HG03159 (cell line): ENCODE data around the gene BNC2.

ENCODE experiments used
- ATAC-seq: cut with Tn5 transposase; IDR thresholded peaks from one replicate; pipeline ENCODE4 v1.9.1; 2021; ENCODE audit warnings: mild to moderate bottlenecking, moderate library complexity; ENCODE audit not compliant: unreplicated experiment

BNC2 gene

DNA sequence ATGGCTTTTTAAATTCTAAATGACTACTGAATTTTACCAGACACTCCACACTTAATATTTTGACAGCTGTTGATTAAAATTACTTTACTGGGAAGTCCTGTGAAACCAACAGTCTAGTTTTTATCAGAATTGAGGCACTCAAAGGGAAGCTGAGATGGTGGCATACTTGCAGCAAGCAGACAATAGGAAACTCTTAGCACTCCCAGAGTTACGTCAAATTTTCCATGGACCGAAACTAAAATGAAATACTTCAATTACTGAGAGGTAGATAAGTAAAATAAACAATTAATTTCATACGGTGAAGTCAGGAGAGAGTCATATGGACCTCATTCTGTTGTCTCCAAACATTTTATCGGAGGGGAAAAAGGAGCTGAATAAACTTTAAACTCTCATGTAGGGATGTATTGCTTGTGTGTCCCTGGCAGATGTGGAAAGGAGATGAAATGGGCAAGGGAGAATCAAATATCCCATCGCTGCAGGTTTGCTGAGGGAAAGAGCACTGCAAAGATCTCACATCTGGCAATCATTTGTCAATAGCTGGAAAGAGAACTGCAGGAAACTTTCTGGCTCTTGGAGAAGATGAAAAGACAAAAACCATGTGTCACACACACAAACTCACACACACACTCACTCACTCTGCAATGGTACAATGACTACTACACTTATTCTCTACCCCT, 189.4 kb downstream of the BNC2 start:
- ATAC-seq, result no peak

DNA sequence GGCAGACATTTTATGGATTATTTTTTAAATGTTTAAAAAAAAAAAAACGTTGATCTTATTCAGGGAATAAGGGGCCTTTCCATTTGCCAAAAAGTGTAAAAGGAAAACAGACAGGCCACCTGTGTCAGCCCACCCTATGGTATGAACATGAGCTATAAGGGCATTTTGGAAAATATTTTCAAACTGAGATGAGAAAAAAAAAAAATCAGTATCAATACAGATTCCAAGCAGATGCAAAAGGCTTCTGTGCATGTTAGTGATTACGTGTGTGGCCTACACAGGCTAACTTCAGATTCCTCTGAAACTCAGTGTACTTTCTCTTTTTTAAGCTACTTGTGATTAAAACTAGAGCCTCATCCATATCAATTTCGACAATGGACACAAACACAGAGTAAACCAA, 189.9 kb downstream of the BNC2 start:
- no peak for ATAC-seq

DNA sequence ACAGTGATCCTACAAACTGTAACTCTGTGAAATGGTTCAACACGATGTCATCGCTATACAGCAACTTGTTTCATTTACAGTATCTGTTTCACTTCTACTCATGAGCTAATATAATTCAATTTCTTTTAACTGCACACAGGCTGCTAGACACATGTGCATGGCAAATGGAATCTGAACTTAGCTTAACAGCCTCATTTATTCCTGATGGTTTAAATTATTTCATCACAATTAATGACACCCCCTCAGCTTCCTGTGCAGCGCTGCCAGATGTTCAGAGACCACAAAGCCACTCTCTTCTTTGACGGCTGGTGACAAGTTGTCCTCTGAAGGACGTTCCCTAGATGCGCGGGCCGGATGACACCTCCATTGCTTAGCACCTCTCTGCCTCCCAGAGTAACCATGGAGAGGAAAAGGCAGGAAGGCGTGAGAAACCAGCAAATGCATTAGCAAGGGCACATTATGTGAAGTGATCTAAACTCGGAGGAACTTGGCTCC, 191.1 kb downstream of the BNC2 start:
- ATAC-seq, result no peak

DNA sequence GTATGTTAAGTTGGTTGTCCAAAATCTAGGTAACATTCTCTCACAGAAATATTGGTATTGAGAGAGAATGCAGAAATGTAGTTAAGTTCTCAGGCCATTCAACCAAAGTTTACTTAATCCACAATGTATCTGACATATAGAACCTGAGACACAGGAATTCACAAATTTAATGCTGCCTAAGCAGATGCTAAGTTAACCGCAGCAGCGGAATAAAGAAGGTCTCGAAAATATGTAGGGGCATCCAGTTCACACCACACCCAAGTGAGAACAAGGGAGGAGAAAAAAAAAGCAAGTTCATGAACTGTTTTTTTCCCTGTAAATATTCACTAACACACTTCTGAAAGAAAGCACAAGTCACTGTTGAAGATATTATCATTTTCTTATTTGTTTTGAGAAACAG, 194.0 kb downstream of the BNC2 start:
- ATAC-seq, result no peak

DNA sequence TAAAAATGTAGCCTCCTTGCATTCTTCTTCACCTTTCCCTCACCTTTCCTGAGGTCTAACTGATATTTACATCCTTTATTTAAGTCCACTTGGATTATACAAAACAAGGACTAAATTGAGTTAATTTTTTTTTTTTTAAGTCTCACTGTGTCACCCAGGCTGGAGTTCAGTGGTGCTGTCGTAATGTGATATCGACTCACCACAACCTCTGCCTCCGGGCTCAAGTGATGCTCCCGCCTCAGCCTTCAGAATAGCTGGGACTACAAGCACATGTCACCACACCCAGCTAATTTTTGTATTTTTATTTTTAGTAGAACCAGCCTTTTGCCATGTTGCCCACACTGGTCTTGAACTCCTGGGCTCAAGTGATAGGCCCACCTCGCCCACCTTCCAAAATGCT, 195.3 kb downstream of the BNC2 start:
- no peak for ATAC-seq

DNA sequence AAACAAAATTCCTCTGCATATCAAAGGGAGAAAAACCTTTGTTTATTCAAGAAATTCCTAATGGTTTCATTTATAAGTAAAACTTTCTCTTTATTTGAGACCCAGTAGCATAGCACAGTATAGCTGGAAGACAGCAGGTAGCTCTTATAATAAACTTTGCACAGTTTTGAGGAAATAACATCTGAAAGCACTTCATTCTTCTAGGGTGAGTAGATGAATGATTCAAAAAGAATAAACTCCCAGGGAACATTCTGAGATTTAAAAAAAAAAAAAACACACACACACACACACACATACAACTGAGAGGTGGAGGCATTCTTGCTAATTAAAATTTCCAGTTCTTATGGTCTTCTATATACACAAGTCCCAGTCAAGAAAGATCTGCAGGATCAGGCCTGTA, 197.3 kb downstream of the BNC2 start:
- ATAC-seq, result no peak

DNA sequence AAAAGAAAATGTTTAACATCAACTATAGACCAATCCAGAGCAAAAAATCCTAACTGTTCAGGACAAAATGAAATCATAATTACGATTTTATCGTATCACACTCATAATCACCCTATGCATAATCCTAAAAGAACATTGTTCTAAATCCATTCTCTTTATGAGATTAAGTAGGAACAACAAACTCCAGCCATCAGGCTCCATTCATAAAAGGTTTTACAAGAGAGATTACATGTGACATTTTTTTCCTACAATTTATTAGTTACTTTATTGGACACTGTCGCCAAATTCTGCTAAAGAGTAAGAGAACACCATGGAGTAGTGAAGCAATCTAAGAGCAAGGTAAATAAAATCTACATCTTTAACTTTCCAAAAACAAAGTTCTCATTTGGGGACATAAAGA, 198.0 kb downstream of the BNC2 start:
- no peak for ATAC-seq

DNA sequence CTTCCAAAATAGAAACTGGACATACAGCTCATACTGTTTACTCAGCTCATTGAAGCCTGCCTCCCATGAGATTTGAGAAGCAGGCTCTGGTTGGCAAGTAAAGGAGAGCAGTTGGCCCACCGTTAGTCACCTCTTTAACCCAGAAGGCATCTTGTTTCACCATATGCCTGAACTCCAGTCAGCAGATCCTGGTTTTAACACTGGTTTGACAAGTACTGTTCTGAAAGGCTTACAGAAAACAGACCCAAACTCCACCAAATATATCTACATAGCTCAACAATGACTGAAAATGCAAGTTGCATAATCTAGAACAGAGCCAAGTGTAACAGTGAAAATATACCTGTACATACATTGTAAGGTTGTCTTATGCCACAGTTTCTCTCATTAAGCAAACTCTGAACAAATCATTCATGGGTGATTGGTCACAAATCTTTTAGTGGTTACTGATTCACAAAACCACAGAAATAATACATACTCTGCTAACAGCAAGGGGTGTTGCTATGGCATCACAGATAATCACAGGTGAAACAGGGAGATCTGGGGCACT, 198.8 kb downstream of the BNC2 start:
- ATAC-seq, result no peak

DNA sequence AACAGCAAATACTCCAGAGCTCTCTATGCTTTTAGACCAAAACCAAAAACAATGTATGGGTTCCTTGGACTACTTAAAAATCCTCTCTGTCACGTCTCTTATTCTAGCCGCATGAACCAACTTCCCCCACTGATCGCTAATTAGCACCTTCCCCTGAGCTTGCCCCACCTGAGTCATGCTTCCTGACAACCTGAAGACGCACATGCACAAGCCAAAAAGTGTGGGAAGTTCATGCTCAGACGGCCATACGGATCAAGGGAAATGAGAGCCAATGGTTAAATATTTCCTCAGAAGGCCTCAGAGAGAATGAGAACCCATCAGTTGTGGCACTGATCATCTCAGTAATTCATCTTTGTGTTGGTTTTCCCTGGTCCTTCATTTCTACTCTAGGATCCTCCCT, 199.7 kb downstream of the BNC2 start:
- no peak for ATAC-seq

DNA sequence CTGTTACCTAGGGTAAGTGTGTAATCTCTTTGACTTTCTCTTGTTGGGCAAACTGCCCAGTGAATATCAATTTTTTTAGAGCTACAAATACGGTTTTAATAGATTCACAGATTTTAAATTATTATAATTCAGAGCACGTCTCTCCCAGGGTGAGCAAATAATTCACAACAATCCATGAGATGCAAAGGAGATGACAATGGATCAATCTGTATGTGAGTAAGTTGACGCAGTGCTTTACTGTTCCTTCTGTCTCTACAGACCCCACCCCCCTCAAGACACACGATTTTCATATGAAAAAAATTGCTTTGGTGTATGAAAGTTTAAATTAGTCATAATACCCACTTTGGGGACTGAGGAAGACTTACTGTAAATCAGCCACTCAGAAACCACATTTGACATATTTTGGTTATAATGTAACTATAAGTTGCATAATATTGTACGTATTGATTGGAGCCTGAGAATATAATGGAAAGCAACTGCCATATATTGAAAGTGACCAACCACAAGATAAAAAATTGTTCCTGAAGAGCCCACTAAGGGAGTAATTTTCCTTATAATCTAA, 201.7 kb downstream of the BNC2 start:
- ATAC-seq, result no peak

DNA sequence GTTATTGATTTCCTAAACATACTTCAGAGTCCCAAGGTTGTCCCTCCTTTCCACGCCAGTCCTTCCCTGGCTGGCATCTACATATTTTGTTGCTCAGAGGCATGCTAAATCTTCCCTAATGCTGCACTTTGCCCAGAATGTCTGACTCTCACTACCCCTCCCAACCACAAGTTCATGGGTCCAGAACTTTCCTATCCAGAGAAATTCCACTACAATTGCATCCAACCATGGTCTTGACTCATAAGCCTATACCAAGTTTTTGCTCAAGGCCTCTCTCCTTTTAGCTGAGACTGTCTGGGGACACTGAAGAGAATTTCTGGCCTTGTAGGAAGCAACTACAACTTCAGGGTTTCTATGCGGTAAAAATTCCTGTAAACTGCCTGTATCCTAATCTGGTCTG, 206.3 kb downstream of the BNC2 start:
- no peak for ATAC-seq

DNA sequence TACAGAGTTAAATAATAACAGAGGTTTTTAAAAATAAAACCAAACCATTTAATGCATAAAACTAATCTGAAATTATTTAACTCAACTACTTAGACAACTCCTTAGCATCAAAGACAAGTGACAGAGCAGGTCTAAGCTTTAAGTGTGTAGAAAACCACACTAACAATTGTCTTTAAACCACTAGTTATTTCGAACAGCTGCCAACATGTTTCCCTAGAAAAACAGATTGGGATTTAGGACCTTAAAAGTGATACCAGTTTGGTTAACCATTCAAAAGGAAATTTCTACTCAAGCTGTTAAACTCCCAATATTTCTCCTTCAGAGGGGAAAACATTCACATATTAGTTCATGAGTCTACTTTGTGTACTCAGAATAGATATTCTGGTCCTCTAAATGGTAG, 208.7 kb downstream of the BNC2 start:
- ATAC-seq, result no peak

DNA sequence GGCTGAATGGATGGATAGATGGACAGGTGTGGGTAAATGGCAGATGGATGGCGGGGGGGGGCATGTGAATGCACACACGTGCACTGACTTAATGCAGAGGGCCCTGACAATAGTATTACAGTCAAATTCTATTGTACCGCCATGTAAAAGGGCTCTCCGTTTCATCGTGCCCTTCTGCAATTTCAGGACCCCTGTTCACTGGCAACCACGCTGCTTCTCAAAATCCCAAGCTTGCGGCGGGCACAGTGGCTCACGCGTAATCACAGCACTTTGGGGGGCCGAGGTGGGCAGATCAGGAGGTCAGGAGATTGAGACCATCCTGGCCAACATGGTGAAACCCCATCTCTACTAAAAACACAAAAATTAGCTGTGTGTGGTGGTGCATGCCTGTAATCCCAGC, 211.4 kb downstream of the BNC2 start:
- ATAC-seq, result no peak

DNA sequence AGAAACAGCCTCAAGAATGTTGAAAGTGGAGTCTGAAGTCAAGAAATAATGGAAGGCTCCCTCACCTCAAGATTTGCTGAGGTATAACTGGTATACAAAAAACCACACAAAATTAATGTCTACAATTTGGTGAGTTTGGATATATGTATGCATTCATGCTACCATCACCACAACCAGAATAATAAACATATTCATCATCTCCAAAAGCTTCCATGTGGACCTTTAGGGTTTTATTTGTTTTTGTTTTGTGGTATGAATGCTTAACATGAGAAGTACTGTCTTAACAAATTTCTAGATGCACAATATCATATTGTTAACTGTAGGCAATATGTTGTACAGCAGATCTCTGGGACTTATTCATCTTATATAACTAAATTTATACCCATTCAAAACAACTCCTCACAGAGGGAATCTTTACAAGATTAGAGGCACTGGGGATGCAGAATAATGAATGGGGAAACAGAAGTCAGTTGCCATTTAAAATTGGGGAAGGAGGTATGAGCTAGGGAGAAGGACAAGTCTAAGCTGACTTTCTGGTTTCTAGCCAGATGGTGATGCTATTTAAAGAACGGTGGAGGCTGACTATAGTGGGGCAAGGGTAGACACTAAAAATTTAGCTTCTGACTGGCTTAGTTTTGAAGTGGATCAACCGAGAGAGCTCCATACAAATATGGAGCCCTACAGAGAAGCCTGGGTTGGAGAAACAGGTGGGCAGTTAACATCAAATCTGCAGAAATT, 213.9 kb downstream of the BNC2 start:
- no peak for ATAC-seq

DNA sequence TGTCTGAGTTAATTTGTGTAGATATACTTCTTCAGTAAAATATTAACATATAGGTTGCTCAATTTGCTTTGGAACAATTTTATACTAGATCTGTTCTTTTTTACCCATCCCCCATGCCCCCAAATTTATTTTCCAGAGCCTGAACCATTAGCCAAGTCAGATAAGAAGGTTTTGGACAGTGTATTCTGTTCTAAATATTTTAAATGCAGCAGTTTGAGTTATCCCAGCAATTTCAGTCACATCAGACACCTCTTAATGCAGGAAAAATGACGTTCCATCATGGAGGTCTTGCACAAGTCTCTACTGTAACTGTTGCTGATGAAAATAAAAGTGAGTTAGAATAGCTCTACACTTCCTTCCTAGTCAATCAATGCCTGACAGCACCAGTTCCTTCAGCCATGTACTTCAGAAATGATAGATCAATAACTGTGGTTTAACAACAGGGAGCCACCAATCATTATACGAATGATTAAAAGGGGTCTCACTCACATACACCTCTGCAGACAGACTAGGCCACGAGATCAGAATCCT, 215.8 kb downstream of the BNC2 start:
- ATAC-seq, result no peak

DNA sequence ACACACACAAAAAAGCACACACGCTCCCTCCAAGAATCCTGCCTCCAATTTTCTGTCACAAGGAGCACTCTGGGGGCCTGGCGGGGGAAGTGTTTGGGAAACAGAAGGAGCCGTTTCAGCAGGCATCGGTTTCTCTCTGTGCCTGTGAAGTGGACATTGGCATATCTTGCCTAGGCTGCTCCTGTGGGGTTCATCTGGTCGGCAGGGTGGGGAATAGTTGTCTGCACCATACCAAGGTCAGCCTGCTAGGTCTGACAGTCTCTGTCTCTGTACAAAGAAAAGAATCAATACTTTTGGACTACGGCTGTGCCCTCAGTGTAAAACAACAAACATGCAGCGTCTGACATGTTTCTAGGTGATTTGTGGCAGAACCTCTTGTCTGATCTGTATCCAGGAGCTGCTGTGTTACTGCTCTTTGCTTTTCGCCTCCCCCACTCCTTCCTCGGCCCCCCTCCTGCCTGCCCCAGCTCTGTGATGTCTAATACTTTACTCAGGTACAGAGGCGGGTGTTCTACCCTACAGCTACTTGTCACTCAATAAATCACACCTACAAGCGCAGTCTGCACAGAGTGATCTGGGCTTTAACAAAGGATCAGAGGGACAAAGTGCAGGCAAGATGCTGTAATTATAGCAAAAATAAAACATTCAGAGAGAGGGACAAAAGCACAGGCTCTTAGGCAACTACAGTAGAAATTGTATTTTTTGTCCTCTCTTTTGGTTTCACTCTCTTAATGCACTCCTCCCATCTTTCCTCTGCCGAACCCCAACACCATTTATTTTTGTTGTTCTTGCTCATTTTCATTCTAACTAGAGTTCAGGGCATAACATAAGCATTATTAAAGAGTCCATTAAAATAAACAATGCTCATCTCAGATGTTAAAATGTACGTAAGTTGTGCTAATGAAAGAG, 216.7 kb downstream of the BNC2 start:
- ATAC-seq, result no peak

DNA sequence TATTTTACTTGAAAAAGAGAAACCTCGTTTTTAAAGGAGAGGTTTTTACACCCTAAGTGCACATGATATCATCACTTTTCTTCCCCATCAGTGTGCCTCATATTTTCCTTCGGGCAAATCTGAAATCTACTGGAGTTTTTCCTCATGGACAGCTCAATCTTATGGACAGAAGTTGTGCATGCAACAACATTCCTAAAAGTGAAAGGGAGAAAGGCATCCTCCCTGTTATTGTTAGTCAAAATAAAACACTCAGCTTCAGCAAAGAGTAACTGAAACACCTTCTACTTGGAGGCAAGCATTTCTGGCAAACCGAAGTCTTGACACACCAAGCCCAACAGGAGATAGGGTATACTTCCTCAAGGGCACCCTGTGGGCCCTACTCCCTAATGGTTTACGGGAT, 217.9 kb downstream of the BNC2 start:
- no peak for ATAC-seq

DNA sequence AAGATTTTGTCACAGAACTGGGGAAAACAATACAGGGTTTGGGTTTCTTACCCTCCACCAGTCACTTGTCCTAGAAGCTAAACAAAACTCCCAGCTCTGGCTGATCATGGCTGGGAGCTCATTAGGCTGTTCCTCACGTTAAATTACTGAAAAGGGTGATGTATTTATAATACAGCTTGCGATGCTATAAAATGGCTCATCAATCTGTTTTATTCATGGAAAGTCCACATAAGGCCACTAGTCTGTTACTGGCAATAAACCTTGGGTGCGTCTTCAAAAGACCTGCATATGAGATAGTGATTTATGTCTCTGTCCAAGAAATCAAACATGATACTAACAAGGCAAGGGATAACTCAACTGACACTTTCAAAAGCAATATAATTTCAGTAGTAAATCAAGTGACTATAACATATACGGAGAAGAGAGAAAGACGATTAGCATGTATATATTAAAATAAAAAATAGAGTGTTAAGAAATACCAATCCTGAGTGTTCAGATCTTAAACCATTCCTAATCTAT, 219.0 kb downstream of the BNC2 start:
- no peak for ATAC-seq

DNA sequence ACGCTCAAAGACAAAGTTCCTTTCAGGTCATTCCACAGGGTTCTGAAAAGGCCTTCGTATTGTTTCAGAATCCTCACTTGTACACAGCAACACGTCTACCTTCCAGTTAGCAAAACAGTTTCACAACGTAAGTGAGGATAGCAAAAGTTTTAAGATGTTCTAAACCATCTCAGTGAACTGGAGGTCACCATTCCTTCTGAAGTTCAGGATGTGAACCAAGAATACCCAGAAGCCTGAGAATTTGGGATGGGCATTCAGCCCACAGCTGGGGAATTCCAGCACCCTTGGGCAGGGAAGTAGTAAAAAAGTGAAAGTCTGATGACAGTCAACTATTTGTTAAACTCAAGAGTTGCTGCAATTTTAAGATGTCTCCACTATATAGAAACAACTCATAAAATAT, 224.5 kb downstream of the BNC2 start:
- no peak for ATAC-seq

DNA sequence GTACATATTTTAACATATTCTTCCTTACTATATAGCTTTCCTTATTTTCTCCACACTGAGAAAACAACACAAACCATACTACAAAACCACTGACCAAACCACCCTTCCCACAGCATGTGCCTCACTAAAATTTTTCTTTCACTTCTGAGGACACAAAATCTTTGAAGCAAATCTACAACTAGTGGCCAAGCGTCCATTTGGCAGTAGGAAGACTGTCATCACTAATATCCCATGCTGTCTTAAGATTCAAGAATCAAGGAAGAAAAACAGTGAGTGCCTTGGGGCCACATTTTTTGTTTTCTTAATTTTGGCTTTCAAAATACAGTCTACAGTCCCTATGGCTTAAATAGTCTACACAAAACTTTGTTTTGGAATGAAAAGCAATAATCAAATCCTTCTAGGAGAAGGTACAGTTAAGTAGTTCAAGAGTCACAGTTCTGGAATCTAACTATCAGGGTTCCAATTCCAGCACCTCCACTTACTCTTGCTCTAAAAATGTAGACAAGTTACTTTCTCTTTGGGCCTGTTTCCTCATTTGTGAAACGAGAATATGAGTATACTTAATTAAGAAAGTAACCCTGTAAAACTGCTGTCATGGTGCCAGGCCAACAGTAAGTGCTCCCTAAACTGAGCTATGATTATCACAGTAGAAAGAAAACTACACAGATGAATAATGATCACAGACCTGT, 227.9 kb downstream of the BNC2 start:
- no peak for ATAC-seq
